HG03469 (cell line): ENCODE results near the gene PNPLA7.
"Not testable (repeated sequence)": the region's sequence is repeated elsewhere in the genome, so short reads cannot be mapped to it uniquely, and the experiment has no call there.

Experiments used
- ATAC-seq: cut with Tn5 transposase; IDR thresholded peaks from one replicate; pipeline ENCODE4 v1.9.1; 2021; ENCODE audit warnings: mild to moderate bottlenecking, moderate library complexity, moderate number of reproducible peaks; ENCODE audit not compliant: unreplicated experiment

Gene PNPLA7

DNA sequence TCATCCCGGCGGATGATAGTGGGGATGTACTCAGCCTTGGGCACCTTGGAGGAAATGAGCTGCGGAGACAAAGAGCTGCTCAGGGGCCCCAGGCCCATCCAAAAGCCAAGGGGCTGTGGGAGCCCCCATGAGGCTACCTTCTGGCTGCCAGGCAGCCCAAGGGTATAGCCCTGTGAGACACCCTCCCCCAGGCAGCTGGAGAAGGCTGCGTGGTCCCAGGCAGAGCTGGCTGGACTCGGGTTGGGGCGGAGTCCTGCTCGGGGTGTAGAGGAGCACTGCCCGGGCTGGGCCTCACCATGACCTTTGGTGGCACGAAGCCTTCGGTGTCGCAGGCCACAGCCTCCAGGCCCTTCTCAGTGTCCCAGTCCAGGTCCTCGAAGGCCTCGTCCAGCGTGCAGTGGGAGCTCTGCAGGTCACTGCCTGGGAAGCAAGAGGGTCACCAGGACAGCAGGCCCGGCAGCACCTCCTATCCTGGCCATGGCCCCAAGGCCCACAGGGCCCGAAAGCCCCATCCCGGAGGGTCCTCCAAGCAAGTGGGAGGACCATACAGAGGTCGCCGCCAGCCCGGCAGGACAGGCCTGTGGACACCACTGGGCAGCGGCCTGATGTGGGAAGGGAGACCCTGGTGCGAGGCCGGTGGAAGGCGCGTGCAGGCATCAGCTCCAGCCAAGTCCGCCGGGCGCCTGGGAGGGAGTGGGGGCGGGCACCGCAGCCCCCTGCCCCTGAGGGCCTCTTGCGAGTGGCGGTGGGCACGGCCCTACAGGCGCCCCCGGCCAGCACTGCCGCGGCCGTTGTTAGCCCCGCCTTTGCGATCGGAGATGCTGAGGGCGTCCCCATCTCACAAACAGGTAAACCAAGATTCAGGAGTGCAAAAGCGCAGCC, 97.2 kb downstream of the PNPLA7 start:
- no peak for ATAC-seq

DNA sequence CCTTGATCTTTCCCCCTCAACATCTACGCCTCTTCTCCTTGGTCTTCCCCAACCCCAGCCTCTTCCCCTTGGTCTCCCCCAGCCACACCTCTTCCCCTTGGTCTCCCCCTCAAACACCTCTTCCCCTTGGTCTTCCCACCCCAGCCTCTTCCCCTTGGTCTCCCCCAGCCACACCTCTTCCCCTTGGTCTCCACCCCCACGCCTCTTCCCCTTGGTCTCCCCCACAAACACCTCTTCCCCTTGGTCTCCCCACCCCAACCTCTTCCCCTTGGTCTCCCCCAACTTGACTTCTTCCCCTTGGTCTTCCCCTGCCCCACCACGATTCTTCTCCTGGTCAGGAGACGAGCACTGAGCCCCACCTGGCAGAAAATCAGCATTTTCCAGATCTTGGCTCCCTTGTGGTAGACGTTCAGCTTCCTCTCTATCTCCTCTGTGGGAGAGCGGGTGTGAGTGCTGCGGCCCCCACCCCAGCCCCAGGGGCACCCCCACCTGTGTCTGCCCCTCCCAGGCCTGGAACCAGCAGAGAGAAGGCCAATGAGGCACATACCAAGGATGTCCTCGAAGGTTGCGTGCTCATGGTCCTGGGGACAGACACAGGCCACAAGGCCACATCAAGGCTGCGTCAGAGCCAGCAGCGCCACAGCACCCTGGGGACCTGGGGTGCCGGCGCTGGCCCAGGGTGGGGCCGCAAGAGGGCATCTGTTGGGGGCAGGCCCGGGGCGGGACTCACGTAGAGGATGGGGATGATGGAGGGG, 98.0 kb downstream of the PNPLA7 start:
- no peak for ATAC-seq

DNA sequence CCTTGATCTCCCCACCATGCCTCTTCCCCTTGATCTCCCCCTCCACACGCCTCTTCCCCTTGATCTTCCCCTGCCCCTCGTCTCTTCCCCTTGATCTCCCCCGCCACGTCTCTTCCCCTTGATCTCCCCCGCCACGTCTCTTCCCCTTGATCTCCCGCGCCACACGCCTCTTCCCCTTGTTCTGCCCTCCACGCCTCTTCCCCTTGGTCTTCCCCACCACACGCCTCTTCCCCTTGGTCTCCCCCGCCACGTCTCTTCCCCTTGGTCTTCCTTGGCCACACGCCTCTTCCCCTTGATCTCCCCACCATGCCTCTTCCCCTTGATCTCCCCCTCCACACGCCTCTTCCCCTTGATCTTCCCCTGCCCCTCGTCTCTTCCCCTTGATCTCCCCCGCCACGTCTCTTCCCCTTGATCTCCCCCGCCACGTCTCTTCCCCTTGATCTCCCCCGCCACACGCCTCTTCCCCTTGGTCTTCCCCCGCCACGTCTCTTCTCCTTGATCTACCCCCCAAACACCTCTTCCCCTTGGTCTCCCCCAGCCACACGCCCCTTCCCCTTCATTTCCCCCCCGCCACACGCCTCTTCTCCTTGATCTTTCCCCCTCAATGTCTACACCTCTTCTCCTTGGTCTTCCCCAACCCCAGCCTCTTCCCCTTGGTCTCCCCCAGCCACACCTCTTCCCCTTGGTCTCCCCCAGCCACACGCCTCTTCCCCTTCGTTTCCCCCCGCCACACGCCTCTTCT, 98.8 kb downstream of the PNPLA7 start:
- ATAC-seq = not testable (repeated sequence)

DNA sequence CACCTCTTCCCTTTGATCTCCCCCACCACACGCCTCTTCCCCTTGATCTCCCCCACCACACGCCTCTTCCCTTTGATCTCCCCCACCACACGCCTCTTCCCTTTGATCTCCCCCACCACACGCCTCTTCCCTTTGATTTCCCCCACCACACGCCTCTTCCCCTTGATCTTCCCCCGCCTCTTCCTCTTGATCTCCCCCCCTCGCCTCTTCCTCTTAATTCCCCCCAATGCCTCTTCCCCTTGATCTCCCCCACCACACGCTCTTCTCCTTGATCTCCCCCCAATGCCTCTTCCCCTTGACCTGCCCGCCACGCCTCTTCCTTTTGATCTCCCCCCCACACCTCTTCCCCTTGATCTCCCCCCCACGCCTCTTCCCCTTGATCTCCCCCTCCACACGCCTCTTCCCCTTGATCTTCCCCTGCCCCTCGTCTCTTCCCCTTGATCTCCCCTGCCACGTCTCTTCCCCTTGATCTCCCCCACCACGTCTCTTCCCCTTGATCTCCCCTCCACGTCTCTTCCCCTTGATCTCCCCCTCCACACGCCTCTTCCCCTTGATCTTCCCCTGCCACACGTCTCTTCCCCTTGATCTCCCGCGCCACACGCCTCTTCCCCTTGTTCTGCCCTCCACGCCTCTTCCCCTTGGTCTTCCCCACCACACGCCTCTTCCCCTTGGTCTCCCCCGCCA, 99.5 kb downstream of the PNPLA7 start:
- not testable (repeated sequence) for ATAC-seq

DNA sequence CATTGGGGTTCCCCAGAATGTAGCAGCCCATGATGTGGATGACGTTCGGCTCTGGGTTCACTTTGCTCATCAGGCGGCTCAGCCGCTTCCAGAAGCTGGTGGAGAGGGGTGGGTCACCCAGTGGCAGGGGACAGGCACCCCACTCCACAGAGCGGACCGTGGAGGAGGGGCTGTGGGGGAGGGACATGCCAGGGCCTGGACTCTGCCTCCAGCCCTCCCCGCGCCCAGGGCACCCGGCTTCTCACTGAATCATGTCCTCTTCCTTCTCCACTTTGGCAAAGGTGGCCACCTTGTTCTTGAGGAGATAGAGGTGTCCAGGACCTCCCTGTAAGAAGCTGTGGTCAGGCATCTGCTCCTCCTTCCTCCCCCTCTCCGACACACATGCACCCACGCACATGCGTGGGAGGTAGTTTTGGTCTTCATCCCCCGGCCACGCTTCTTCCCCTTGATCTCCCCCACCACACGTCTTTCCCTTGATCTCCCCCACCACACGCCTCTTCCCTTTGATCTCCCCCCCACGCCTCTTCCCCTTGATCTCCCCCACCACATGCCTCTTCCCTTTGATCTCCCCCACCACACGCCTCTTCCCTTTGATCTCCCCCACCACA, 100.2 kb downstream of the PNPLA7 start:
- no peak for ATAC-seq

DNA sequence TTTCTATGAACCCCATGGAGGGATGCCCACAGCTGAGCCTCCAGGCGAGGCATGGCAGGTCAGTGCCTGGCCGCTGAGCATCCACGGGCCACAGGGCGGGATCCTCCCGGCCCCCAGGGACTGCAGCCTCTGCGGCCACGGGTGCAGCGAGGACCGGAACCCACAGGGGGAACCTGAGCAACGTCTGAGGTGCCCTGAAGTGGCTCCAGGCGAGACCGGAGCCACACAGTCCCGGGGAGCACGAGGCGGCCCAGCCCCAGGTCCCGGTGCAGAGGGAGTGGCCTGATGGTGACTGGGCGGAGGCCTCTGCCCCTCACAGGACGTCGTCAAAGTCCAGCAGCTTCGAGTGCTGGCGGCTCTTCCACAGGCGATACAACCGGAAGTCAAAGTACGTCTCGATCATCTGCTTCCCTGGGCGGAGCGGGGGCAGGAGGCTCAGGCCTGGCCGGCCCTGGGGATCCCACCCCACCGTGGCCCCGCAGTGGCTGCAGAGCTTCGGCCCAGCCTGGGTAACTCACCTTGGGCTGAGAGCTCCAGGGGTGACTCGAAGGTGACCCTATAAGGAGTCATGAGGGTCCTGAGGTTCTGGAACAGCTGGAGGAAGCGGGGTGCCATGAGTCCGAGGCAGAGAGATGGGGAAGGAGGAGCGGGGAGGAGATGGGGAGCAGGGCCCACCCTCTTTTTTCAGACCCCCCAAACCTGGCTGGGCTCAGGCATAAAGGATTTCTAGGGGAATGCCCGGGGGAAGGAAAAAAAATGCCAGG, 100.9 kb downstream of the PNPLA7 start:
- ATAC-seq = no peak

DNA sequence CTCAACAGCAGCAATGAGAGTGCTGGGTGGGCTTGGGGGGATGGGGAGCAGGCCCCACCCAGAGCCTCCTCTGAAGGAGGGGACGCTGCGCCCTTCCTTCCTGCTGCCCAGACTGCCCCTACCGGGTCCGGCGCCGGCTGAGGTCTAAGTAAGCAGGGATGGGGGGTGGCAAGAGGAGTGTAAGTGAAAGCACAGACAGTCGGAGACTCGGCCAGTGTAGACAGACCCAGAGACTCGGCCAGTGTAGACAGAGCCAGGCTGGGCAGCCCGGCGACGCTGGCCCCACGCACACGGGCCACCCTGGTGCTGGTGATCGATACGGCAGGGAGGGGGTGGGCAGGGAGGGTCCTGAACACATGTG, 101.6 kb downstream of the PNPLA7 start:
- no peak for ATAC-seq

DNA sequence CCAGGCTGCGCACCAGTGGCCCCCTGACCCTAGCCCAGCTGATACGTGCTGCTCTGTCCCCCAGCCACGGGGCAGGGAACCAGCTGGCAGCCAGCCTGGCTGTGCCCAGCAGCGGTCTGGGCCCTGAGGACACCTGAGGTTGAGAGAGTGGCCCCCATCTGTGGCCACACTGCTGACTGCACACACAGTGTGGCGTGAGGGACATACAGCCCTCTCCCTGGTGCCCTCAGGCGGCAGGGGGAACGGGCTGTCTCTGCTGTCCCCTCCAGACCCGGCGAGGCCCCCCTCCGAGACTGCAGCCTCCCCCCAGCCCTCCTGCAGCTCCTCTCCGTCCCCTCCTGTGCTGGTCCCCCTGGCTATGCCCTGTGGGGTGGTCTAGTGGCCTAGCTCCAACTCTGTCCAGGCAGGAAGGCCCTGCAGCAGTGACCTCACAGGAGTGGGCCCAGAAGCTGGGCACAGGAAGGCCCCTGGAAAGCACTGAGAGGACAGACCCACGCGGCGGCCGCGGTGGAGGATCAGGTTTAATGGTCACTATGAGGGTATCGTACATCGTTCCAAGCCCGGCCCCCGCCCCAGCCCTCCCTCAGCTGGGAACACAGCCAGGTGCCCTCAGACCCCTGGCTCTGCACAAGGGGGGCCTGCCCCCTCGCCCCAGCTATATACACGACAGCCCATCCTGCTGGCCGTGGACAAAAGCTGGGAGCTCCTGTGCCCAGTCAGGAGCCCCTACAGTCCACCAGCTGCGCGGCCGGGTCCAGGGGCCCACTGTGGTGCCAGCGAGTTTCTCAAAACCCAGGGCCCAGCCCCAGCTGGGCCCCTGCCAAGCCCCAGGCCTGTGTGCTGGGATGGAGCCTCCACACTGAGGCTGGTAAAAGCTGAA, 102.2 kb downstream of the PNPLA7 start:
- no peak for ATAC-seq

DNA sequence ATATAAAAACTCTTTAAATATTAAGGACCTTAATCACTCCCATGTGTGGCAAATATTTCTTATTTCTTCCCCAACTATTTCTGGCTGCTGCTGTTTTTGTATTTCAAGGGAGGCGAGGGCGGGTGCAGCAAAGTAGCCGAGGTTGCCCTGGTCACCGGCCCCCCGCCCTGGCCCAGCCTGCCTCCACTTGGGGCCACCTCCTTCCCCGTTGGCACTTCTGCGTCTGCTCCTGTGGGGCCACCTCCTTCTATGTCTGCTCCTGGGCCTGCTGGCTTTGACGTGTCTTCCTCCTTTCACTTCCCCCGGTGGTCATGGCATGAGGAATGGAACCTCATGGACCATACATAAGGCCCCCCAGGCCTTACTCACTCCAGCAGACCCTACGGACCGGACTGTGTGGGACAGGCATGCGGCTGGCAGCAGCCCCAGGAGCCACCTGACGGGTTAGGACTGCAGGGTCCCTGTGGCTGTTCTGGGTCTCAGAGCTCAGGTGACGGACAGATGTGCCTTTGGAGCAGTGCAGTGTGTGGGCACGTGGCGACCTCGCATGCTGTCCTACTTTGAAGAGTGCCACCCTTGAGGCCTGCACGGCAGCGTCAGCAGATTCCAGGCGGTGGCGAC, 103.2 kb downstream of the PNPLA7 start:
- ATAC-seq = no peak

DNA sequence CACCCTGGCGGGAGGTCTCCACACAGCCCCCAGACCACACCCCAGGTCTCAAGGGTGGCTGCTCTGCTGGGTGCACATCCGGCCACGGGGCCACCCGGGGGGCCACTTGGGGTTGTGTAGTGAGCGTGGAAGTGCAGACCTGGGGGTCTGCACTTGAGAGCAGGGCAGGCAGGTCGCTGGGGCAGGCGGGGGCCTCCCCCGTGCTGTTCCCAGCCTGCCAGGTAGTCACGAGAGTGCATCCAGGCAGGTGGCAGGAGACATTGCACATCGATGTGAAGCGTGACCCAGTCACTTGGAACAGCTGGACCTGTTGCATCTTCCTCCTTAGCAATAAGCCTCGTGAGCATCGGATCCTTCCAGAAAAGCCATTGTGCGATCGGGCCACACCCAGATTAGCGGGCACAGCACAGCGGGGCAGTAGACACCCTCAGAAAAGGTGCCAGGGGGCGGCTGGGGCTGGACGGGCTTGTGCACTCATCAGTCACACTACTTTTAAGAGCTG, 104.2 kb downstream of the PNPLA7 start:
- ATAC-seq = no peak

DNA sequence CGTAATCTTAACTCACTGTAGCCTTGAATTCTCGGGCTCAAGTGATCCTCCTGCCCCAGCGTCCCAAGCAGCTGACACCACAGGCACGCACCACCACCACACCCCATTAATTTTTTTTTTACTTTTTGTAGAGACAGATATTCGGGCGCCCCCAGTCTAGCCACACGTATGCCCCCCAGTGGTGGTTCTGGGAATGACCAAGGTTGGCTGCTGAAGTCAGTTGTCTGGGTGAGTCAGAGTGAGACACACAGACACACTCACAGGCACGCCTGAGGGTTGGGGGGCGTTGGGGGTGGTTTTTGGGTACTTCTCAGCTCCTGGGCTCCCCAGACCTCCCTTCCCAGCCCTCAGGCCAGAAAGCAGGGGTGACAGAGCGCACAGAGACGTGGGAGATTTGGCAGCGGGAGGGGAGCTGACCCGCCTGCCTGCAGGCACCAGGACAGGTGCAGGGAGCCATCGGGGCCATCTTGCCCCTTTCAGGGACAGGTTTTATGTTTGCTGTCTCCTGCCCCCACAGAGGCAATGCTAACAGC, 104.9 kb downstream of the PNPLA7 start:
- ATAC-seq = no peak

DNA sequence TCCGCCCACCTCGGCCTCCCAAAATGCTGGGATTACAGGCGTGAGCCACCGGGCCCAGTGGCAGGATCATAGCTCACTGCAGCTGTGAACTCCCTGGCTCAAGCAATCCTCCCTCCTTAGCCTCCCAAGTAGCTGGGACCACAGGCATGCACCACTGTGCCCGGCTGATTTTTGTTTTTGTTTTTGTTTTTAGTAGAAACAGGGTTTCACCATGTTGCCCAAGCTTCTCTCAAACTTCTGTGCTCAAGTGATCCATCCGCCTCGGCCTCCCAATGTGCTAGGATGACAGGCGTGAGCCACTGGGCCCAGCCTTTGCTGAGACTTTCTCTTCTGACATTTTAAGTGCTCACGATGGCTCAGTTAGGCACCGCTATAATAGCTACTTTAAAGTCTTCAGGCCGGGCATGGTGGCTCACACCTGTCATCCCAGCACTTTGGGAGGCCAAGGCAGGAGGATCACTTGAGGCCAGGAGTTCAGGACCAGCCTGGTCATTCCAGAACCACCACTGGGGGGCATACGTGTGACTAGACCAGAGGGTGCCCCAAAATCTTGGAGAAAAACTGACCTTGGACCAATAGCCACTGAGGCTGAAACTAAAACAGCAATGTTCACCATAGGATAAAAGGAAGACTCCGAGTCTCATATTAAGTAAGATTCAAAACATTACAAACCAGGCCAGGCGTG, 106.0 kb downstream of the PNPLA7 start:
- no peak for ATAC-seq

DNA sequence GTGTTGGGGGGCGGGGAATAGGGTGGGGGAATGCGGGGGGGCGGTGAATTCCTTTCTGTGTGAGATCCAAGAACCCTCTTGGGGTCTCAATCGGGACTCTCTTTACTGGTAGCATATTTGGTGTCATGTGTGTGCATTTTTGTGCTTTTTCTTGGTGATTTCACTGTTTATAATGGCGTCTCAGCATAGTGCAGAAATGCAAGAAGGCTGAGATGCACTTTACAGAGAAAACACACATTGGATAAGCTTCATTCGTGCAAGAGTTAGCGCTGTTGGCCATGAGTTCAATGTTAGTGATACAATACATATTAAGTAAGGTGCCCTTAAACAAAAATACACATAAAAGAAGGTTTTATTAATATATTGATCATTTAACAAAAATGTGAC, 108.3 kb downstream of the PNPLA7 start:
- no peak for ATAC-seq

DNA sequence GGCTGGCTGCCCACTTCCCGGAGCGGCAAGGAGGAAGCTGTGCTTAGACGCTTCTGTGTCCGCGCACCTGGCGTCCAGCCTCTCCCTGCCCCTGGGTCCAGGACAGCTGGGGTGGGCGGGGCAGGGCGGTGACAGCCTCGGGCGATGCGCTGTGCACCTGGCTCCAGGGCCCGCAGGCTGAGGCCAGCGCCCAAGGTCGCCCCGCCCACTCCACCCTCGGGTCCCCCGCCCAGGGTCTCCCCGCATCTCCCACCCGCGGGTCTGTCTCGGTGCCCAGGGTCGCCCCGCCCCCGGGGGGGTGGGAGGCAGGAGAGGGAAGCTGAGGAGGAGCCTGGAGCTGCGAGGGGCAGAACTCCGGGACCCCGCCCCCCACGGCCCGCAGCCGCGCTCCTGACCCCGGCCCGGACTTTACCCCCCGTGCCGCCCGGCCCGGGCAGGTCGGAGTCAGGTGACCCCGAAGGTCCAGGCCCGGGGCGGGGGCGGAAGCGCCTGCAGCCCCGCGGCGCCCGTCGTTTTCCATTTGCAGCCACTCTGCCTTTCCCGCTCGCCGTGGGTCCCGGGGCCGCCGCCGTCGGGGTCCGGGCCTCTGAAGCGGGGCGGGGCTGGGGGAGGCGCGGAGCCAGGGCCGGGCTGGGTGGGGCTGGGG, 108.8 kb downstream of the PNPLA7 start, which contains the start of gene ENTPD8:
TSS of gene ENTPD8 (minus strand) at position 69 of the 646 bp plus-strand sequence. CDS start 3,072 bp downstream, outside the sequence.
- no peak for ATAC-seq

DNA sequence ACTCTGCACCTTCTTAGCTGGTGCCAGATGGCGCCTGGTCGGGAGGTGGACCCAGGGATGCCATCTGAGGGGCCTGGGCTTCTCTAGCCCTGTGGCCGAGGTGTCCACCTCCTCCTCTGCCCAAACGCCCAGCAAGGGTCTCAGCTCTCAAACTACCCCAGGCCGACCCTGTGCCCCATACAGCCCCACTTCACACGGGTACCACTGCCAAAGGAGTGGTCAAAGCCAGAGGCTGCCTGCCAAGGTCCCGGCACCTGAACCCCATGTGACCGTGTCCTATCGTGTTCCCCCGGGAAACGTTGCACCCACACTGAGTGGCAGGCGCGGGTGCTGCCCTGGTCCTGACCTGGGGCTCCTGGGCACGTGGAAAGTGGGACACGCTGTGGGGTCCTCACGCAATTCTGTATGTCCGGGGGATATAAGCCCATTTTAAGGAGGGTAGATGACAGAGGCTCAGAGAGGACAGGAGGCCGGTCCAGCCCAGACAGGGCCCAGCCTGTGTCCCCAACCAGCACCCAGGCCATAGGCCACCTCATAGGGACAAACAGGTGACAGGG, 111.0 kb downstream of the PNPLA7 start:
- ATAC-seq = no peak

DNA sequence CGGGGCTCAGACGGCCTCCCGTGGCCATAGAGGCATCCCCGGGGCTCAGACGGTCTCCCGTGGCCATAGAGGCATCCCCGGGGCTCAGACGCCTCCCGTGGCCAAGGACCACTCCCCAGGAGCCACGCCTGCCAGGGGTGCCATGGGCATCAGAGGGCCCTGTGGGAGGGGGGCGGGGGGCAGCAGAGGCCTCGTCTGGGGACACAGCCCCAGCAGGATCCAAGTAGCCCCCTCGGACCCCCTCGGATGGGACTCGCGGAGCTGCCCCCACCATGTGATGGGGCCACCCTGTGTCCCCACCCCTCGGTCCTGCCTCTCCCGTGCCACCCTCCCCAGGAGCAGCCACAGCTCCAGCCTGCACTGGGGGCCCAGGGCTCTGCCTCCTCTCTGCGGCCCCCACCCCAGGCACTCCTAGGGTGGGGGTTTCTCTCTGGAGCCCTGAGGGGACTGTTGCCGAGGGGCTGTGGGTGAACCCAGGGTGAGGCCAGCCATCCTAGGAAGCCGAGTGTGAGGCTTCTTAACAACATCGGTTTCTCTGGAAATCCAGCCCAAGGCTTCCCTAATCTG, 111.5 kb downstream of the PNPLA7 start:
- no peak for ATAC-seq
